ENCODE measurements around the gene FANK1.
"Not testable (repeated sequence)": the region's sequence is repeated elsewhere in the genome, so short reads cannot be mapped to it uniquely, and the experiment has no call there.

Gene FANK1

DNA sequence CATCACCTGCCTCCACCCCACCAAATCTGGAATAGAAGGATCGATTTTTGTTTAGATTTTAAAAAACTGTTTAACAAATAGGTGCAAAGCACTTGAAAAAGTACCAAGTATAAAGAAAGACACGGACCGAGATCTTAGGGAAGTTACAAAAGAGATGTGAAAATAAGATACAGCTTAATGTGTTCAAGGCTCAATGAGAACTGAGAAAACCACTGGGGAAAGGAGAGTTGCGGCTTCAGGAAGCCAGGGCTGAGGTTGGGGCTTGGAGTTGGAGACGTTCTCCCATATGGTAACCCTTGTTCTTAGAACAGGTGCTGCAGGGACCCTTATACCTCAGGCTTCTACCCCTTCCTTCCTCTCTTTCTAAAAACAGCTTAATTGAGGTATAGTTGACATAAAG, 140.2 kb downstream of the FANK1 start:
- no peak for DNase-seq

DNA sequence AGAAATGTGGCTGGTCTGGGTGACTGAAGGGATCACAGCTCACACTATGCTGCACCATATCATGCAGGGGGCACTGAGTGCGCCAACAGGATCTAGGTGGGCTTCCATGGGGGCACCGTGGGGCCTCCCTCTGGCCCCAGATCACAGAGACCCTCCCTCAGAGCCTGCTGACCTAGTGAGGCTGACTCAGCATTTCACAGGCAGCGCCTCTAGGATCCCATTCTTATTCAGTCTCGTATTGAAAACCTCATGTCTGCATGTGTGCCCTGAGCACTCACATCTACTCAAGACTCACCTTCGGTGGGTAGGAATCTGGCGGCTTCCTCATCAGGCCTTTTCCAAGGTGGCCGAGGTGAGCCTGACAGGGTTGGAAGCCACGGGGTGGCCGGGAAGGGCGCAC, 141.6 kb downstream of the FANK1 start:
- no peak for DNase-seq

DNA sequence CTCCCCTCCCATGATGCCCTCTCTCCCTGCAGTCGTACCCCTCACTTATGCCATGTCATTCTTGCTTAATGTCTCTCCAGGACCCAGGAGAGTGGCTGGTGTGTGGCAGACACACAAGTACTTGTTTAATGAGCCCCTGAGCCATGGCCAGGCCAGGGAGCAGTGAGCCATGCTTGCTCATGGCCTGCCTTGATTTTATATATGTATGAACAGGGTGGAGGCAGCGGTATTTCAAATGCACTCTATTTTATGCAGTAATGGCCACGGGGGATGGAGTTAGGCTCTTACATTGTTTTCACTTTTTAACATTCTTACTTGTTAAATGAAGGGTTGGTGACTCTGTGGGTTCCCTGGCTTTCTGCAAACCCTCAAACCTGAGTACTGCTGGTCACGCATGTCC, 144.8 kb downstream of the FANK1 start:
- DNase-seq, result no peak

DNA sequence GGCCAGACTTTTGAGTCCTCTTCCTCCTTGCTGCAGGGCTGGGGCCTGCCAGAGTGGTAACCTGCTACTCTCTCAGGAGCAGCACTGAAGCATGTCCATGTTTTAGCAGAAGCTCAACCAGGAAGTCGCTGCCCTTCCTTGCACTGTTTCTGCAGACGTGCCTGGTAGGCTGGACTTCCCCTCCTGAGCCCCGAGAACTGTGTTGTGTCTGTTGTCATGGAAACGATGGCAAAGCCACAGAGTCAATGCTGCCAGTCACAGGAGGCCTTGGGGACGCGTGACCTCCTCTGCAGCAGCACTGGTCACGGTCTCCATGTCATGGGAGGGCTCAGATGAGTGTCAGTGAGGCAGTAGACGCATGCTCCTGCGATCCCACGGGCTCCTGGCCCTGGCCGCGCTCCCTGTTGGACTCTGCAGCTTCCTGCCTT, 145.5 kb downstream of the FANK1 start:
- DNase-seq, result peak; percentile 51 to 68

DNA sequence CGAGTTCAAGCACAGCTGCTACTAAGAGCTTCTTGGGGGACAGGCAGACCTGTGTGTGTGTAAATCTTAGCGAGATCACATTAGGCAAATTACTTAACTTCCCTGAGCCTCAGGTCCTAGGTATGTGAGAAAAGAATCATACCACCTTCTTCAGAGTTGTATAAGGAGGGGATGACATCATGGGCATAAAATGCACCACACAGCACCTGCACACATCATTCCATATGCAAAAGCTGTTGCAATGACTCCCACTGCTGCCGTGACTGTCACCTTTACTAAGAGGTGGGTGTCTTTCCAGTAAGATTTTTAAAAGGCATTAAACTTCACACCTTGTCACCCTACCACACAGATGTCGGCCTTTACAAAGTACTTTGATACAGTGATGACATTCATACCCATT, 146.0 kb downstream of the FANK1 start:
- DNase-seq, result no peak

DNA sequence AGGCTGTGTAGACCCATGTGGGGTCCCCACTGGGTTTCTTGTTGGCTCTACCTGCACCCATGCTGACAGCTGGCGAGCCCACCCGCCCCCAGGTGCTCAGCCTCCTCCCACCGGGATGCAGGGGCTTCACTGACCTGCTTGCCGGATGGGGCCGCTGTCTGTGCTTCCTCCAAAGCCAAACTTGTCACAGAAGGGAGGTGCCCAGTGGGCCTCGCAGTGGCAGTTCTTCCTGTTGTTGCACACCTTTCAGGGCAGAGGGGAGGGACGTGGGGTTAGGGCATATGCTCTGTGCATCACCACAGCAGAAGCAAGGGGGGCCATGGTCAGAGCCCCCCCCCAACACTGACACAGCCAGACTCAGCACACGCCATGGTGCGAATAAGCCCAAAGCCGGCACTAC, 146.5 kb downstream of the FANK1 start:
- DNase-seq, result no peak

DNA sequence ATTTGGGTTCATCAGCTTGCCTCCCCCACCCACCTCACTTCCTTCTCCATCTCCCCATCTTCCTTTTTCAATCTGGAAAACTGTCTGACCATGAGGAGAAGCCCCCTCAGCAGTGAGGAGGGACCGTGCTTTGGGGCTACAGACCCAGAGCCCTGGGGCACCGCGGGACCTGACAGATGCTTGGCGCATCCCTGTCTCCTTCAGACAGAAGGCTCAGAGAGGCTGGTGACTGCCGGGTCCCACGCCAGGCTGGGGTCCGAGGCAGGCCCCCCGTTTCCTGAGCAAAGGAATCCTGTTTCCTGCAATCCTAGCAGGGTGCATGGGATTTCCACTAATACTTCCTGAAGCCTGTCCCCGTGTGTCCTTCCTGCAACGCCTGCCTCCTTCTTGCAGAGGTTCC, 147.0 kb downstream of the FANK1 start:
- no peak for DNase-seq

DNA sequence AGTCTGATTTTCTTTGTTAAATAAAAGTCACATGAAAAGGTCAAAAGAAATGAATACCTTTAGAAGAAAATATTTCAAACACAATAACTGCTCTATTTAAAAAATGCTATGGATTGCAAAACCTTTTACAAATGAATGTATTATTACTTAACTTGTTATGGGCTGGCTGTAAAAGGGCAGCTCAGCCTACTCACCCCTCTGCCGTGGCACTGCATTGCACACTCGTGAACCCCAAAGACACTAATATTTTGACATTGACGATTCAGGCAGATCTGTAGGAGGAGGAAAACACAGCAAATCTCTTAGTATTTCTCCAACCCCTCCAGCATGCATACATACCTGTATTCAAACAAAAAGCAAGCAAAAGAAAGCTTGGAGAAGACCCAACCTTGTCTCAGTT, 149.5 kb downstream of the FANK1 start:
- DNase-seq, result no peak

DNA sequence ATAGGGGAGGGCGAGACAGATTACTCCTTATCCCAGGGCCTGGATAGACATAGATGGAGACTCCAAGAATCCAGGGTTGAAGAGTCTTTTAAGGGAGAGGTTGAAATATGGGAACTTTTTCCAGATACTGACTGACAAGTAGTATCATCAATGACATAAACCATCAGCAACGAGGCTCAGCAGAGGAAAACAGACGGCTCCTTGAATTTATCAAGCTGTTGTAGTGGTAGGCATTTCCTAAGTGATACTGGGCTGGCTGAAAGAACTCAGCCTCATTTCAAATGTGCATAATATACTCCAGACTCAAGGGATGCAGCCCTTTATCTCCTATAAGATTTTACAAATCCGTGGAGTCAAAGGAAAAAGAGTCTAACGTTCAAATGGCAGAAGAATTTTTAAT, 150.5 kb downstream of the FANK1 start:
- DNase-seq, result no peak

DNA sequence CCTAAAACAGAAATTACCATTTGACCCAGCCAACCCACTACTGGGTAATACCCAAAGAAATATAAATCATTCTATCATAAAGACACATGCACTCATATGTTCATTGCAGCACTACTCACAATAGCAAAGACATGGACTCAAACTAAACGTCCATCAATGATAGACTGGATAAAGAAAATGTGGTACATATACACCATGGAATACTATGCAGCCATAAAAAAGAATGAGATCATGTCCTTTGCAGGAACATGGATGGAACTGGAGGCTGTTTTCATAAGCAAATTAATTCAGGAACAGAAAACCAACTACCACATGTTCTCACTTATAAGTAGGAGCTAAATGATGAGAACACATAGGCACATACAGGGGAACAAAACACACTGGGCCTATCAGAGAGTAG, 151.4 kb downstream of the FANK1 start:
- not testable (repeated sequence) for DNase-seq

DNA sequence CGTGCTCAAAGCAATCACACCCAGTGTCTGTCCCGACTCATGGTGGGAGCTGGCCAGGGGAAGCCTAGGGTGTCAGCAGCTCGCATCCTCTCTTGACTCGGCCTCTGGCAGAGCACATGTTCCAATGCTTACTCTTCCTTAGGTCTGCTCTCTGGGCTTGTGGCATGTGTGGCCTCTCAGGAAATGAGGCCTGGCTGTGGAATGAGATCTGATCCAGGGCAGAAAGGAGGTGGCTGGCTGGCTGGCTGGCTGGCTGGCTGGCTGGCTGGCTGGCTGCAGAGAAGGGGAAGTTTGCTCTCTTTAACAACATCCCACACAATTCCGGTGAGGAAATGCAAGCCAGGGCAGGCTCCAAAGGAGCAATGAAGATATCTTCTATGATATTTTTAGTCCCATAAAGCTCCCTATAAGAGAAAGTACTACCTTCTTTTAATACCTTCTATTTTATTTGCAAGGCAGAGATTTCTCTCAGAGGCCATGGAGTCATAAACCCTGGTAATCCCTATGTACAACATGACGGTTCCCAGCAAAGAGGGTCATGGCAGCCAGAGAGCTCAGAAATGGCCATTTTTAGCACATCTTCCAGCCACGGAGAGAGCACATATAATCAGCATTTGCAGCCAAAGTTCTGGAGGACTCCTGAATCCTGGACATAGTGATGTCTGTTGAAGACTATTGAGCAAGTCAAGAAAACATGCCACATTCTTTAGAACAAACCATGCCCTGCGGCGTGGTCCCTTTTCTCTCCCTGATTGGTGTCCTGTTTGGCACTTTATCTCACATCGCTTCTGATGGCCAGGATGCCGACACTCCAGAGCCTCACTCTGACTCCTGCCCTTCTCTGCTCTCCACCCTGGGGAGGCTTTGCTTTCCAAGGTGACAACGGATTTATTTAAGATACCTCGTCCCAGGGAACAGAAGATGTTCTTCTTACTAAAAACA, 153.7 kb downstream of the FANK1 start:
- no peak for DNase-seq

DNA sequence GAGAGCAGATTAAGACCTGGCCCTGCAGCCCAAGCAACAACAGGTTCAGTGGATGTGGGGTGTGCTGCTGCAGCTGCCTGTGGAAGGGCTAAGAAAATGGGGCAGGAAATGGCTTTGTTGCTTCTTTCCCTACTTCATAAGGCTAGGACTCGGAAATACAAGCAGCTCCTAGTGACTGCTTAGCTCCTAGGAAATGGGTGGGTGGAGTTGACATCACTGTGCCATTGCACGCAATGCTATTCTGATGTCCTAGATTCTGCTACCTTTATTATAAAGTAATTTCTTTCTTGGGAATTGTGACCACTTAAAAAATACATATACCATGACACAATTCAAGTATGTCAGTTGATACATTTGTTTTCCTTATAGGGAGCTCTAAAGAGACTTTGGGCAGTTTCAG, 155.8 kb downstream of the FANK1 start:
- DNase-seq, result no peak

DNA sequence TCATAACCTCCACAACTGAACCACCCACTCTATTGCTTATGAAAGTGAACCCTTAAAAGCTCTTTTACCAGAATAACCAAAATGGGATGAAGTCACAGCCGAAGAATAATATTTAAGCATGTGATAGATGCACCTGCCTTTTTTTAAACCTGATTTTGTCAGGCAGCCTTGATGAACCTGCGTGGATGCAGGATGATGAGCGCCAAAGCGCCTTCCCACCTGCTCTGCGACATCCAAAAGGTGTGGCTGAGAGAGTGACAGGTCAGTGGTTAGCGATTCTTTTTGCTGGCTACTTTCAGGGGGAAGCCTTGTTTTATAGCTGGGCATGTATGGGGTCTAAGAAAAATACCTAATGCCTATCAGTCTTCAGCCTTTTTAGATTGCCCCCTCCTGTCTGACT, 157.8 kb downstream of the FANK1 start:
- no peak for DNase-seq

DNA sequence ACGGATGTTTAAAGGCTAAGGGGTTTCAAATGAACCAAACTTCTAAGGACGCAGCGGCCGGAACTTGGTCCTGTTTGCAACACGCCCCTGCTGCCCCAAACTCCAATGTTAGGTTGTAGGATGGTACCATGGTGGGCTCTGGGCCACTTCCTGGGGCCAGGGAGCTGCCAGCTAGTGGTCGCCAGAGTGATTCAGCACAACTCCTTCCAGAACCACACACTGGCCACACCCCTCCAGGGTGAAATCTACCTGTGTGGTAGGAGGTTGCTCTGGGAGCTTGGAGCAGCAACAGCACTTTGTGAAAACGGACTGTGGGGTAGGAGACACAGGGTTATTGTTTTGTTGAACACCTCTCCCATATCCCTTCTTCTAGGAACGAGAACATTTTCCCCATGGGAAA, 161.1 kb downstream of the FANK1 start:
- no peak for DNase-seq

DNA sequence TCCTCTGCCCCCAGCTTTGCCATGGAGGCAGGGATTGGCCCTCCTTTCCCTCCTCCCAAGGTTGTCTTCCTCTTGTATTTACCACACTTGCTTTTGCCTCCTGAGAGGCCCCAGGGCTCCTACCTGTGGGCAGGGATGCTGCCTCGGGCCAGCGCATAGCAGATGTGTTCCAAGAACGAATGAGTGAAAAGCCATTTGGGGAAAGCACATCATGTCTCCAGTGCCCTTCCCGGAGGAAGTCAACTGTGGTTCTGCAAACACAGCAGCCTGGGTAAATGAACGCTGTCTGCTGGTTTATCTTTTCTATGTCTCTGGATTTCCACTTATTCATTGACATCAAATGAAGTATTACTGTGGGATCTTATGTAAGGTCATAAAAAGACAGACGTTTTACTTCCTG, 161.7 kb downstream of the FANK1 start:
- no peak for DNase-seq

DNA sequence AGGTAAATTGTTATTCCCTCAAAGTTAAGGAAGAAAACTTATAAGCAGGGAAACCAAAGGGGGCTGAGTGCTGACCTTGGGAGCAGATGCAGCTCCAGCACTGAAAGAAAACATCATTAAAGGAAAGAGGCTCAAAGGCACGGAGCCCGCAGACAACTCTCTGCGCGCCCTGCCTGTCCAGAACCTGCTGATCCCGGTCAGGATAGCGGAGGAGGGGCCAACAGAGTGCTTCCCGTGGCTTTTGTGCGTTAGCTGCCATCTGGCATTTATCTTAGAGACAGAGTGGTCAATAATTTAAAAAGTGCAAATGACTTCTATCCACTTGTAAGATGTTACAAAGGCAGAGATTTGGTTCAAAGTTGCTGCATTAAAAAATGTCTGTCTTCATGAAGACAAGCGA, 162.1 kb downstream of the FANK1 start:
- DNase-seq, result no peak

Data from stimulated activated CD4-positive, alpha-beta T cell treated with anti-CD3 and anti-CD28 coated beads, Interleukin-2, amount 100 ng/mL, for 24 hours (primary cell).